ENCODE results near the gene FOXP2.

FOXP2 gene

GRCh38 chr7:114588506-114588905, 173.9 kb downstream of the FOXP2 start:
- H3K4me1 ChIP-seq (ENCODE audit: insufficient read depth, low read length, severe bottlenecking): no peaks in the 10 kb centered on the region
- H3F3A ChIP-seq (ENCODE audit: insufficient read depth, low read length): no peaks in the 10 kb centered on the region
- H3K36me3 ChIP-seq (ENCODE audit: insufficient read depth, low read length): no peaks in the 10 kb centered on the region
- no peaks in the 10 kb centered on the region for H3K79me2 ChIP-seq (ENCODE audit: insufficient read depth, low read length)
- H3K9me3 ChIP-seq (ENCODE audit: low read length): no peaks in the 10 kb centered on the region
- H3K9me2 ChIP-seq (ENCODE audit: low read depth, low read length): peaks cover 4% of the 10 kb centered on the region; the same call in 1 of the 2 replicates
- no peak overlapping the region for H2AFZ ChIP-seq (ENCODE audit: low read length)
- H4K20me1 ChIP-seq (ENCODE audit: insufficient read depth, low read length): no peaks in the 10 kb centered on the region
- H3K9ac ChIP-seq (ENCODE audit: low read length): no peak overlapping the region
- no peak for TF ChIP-seq EZH2 (IDR thresholded peaks at IDR 0.05; ENCODE audit: borderline replicate concordance, low read length)
- no peak for TF ChIP-seq CTCF (IDR thresholded peaks at IDR 0.05; ENCODE audit: low read length)
- H3K27me3 ChIP-seq (ENCODE audit: insufficient read depth, low read length): no peaks in the 10 kb centered on the region
- H3K27ac ChIP-seq (ENCODE audit: low read depth, low read length, poor library complexity, severe bottlenecking): no peak overlapping the region
- H3K4me2 ChIP-seq (ENCODE audit: low read length): no peak overlapping the region
- no peak overlapping the region for H3K4me3 ChIP-seq (ENCODE audit: low read depth, low read length, poor library complexity, severe bottlenecking)

- no peaks in the 10 kb centered on the region for H4K20me1 ChIP-seq (ENCODE audit: insufficient read depth, low read length)
- no peaks in the 10 kb centered on the region for H3F3A ChIP-seq (ENCODE audit: insufficient read depth, low read length)
- H3K9me3 ChIP-seq (ENCODE audit: low read length): no peaks in the 10 kb centered on the region
- no peak overlapping the region for H3K27ac ChIP-seq (ENCODE audit: low read depth, low read length, poor library complexity, severe bottlenecking)
- no peaks in the 10 kb centered on the region for H3K4me1 ChIP-seq (ENCODE audit: insufficient read depth, low read length, severe bottlenecking)
- H3K4me3 ChIP-seq (ENCODE audit: low read depth, low read length, poor library complexity, severe bottlenecking): no peak overlapping the region
- H3K9me2 ChIP-seq (ENCODE audit: low read depth, low read length): peaks cover 4% of the 10 kb centered on the region; the same call in 1 of the 2 replicates
- no peak overlapping the region for H3K9ac ChIP-seq (ENCODE audit: low read length)
- no peak overlapping the region for H3K4me2 ChIP-seq (ENCODE audit: low read length)
- no peaks in the 10 kb centered on the region for H3K79me2 ChIP-seq (ENCODE audit: insufficient read depth, low read length)
- H2AFZ ChIP-seq (ENCODE audit: low read length): no peak overlapping the region
- no peaks in the 10 kb centered on the region for H3K36me3 ChIP-seq (ENCODE audit: insufficient read depth, low read length)
- no peak for TF ChIP-seq EZH2 (IDR thresholded peaks at IDR 0.05; ENCODE audit: borderline replicate concordance, low read length)
- no peak for TF ChIP-seq CTCF (IDR thresholded peaks at IDR 0.05; ENCODE audit: low read length)
- no peaks in the 10 kb centered on the region for H3K27me3 ChIP-seq (ENCODE audit: insufficient read depth, low read length)
Measured at GRCh38 chr7:114589436-114589835, 174.8 kb downstream of the FOXP2 start.

- H2AFZ ChIP-seq (ENCODE audit: low read length): no peak overlapping the region
- H3K4me3 ChIP-seq (ENCODE audit: low read depth, low read length, poor library complexity, severe bottlenecking): no peak overlapping the region
- H3K27ac ChIP-seq (ENCODE audit: low read depth, low read length, poor library complexity, severe bottlenecking): no peak overlapping the region
- no peaks in the 10 kb centered on the region for H3K27me3 ChIP-seq (ENCODE audit: insufficient read depth, low read length)
- no peaks in the 10 kb centered on the region for H3K4me1 ChIP-seq (ENCODE audit: insufficient read depth, low read length, severe bottlenecking)
- H3K36me3 ChIP-seq (ENCODE audit: insufficient read depth, low read length): no peaks in the 10 kb centered on the region
- no peak overlapping the region for H3K4me2 ChIP-seq (ENCODE audit: low read length)
- TF ChIP-seq CTCF (IDR thresholded peaks at IDR 0.05; ENCODE audit: low read length) (no peak), EZH2 (IDR thresholded peaks at IDR 0.05; ENCODE audit: borderline replicate concordance, low read length) (no peak)
- H3K9me2 ChIP-seq (ENCODE audit: low read depth, low read length): peaks cover 4% of the 10 kb centered on the region; the same call in 1 of the 2 replicates
- H3F3A ChIP-seq (ENCODE audit: insufficient read depth, low read length): no peaks in the 10 kb centered on the region
- H3K9me3 ChIP-seq (ENCODE audit: low read length): no peaks in the 10 kb centered on the region
- H3K9ac ChIP-seq (ENCODE audit: low read length): no peak overlapping the region
- no peaks in the 10 kb centered on the region for H4K20me1 ChIP-seq (ENCODE audit: insufficient read depth, low read length)
- H3K79me2 ChIP-seq (ENCODE audit: insufficient read depth, low read length): no peaks in the 10 kb centered on the region
Measured at GRCh38 chr7:114590298-114590697, 175.7 kb downstream of the FOXP2 start.
